Measurements from ENCODE around the gene DBN1.

The DBN1 gene

GRCh38 chr5:177437623-177438022, 35.8 kb downstream of the DBN1 start:
- in situ Hi-C loops (cut with MboI; ENCODE audit: low pct_unique_long_range_greater_than_20kb, low sequenced_read_pairs) = no loop called here
- DNase-seq = no peak

- DNase-seq = no peak
- in situ Hi-C loops (cut with MboI; ENCODE audit: low pct_unique_long_range_greater_than_20kb, low sequenced_read_pairs) = no loop called here
Measured at GRCh38 chr5:177435847-177436536, 37.4 kb downstream of the DBN1 start.

GRCh38 chr5:177434942-177435738, 38.3 kb downstream of the DBN1 start:
- in situ Hi-C loops (cut with MboI; ENCODE audit: low pct_unique_long_range_greater_than_20kb, low sequenced_read_pairs) = no loop called here
- no peak for DNase-seq

GRCh38 chr5:177434437-177434836, 39.0 kb downstream of the DBN1 start:
- no peak for DNase-seq
- in situ Hi-C loops (cut with MboI; ENCODE audit: low pct_unique_long_range_greater_than_20kb, low sequenced_read_pairs) = no loop called here

GRCh38 chr5:177433658-177434217, 39.7 kb downstream of the DBN1 start:
- DNase-seq = no peak
- in situ Hi-C loops (cut with MboI; ENCODE audit: low pct_unique_long_range_greater_than_20kb, low sequenced_read_pairs) = no loop called here

- no peak for DNase-seq
Measured at GRCh38 chr5:177432839-177433657, 40.4 kb downstream of the DBN1 start.

GRCh38 chr5:177432143-177432838, 41.1 kb downstream of the DBN1 start:
- no peak for DNase-seq
- in situ Hi-C loops (cut with MboI; ENCODE audit: low pct_unique_long_range_greater_than_20kb, low sequenced_read_pairs) = no loop called here

More at GRCh38 chr5:177432839-177433657, 40.4 kb downstream of the DBN1 start:
- in situ Hi-C loops (cut with MboI; ENCODE audit: low pct_unique_long_range_greater_than_20kb, low sequenced_read_pairs) = no loop called here

GRCh38 chr5:177431317-177432142, 41.9 kb downstream of the DBN1 start:
- DNase-seq = peak; percentile 43
- in situ Hi-C loops (cut with MboI; ENCODE audit: low pct_unique_long_range_greater_than_20kb, low sequenced_read_pairs) = no loop called here

- no peak for DNase-seq
- in situ Hi-C loops (cut with MboI; ENCODE audit: low pct_unique_long_range_greater_than_20kb, low sequenced_read_pairs) = no loop called here
Measured at GRCh38 chr5:177430972-177431316, 42.5 kb downstream of the DBN1 start.

- DNase-seq = no peak
- in situ Hi-C loops (cut with MboI; ENCODE audit: low pct_unique_long_range_greater_than_20kb, low sequenced_read_pairs) = no loop called here
Measured at GRCh38 chr5:177430140-177430951, 43.1 kb downstream of the DBN1 start.

- DNase-seq = peak; percentile 94
- in situ Hi-C loops (cut with MboI; ENCODE audit: low pct_unique_long_range_greater_than_20kb, low sequenced_read_pairs) = no loop called here
Measured at GRCh38 chr5:177429248-177430040, 44.0 kb downstream of the DBN1 start.

- in situ Hi-C loops (cut with MboI; ENCODE audit: low pct_unique_long_range_greater_than_20kb, low sequenced_read_pairs) = no loop called here
Measured at GRCh38 chr5:177428574-177429217, 44.7 kb downstream of the DBN1 start.

GRCh38 chr5:177427919-177428573, 45.4 kb downstream of the DBN1 start:
- DNase-seq = peak; percentile 44
- in situ Hi-C loops (cut with MboI; ENCODE audit: low pct_unique_long_range_greater_than_20kb, low sequenced_read_pairs) = no loop called here

More at GRCh38 chr5:177428574-177429217, 44.7 kb downstream of the DBN1 start:
- no peak for DNase-seq

- in situ Hi-C loops (cut with MboI; ENCODE audit: low pct_unique_long_range_greater_than_20kb, low sequenced_read_pairs) = no loop called here
- DNase-seq = peak; percentile 32
Measured at GRCh38 chr5:177427211-177427822, 46.1 kb downstream of the DBN1 start.

GRCh38 chr5:177426566-177427210, 46.7 kb downstream of the DBN1 start, which contains the start of gene GRK6:
Gene GRK6 (plus strand): TSS chr5:177426676. CDS start chr5:177426846, 170 bp downstream.
- DNase-seq = peak; percentile 28
- in situ Hi-C loops (cut with MboI; ENCODE audit: low pct_unique_long_range_greater_than_20kb, low sequenced_read_pairs) = no loop called here
